Measurements from ENCODE around the gene SH3D19. TPM values are rescaled to one million over a fixed set of nuclear protein-coding genes. Genes with fewer than 3 reads are reported as not detected.

Gene SH3D19
- total and polyA plus RNA-seq, 2 experiments from 2014 or later: 28.2 to 54.7 TPM

DNA sequence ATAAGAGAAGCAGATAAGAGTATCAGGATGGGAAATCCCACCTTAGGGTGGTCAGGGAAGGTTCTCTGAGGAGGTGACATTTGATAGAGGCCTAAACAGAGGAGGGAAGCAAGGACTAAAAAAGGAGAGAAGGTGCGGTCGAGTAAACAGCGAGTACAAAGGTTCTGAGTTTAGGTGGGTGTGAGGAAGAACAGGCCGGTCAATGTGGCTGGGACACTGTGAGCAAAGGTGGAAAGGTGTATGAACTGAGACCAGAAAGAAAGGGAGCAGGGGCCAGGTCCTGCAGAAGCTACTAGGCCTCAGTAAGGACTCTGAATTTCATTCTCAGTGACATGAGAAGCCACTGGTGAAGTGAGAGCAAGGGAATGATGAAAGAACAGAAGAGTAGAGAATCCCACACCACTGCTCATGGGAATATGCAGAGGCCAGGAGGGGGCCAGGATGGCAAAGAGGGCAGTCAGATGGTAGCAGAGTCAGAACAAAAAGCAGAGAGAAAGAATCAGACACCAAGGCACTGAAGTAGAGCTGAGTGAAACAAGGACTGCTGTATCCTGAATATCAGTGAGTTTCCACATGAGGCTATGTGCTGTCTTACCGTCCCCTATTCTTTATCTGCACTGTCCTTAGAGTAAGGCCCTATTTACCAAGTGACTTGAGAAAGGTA, 30.4 kb downstream of the SH3D19 start:
- 90% methylated on average over 5 of the region's 5 CpGs for WGBS (ENCODE audit: low lambda C conversion rate, missing lambda C conversion rate)
- Histone ChIP-seq H3K36me3 (replicated peaks; ENCODE audit: insufficient read depth, low read depth) (no peaks in the 10 kb centered on the region), H2AFZ (no peak overlapping the region), H3K9me2 (replicated peaks; ENCODE audit: insufficient read depth) (no peaks in the 10 kb centered on the region), H3K4me2 (no peak overlapping the region), H4K20me1 (ENCODE audit: insufficient read depth, poor library complexity, severe bottlenecking) (peaks cover 3% of the 10 kb centered on the region), H3K4me1 (ENCODE audit: insufficient read depth) (no peaks in the 10 kb centered on the region), H3K9me3 (ENCODE audit: low read depth) (no peaks in the 10 kb centered on the region), H3K79me2 (peaks cover 89% of the 10 kb centered on the region), H3K27me3 (no peaks in the 10 kb centered on the region), H3K27ac (peak overlapping the region; percentile 63), H3K4me3 (no peak overlapping the region)
- TF ChIP-seq EZH2phosphoT487 (IDR thresholded peaks at IDR 0.05; ENCODE audit: low read depth, severe bottlenecking, unreplicated experiment) (no peak), EZH2 (IDR thresholded peaks at IDR 0.05; ENCODE audit: borderline replicate concordance) (no peak)
- TF ChIP-seq, protein P1, sequence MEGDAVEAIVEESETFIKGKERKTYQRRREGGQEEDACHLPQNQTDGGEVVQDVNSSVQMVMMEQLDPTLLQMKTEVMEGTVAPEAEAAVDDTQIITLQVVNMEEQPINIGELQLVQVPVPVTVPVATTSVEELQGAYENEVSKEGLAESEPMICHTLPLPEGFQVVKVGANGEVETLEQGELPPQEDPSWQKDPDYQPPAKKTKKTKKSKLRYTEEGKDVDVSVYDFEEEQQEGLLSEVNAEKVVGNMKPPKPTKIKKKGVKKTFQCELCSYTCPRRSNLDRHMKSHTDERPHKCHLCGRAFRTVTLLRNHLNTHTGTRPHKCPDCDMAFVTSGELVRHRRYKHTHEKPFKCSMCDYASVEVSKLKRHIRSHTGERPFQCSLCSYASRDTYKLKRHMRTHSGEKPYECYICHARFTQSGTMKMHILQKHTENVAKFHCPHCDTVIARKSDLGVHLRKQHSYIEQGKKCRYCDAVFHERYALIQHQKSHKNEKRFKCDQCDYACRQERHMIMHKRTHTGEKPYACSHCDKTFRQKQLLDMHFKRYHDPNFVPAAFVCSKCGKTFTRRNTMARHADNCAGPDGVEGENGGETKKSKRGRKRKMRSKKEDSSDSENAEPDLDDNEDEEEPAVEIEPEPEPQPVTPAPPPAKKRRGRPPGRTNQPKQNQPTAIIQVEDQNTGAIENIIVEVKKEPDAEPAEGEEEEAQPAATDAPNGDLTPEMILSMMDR (IDR thresholded peaks at IDR 0.05; ENCODE audit: poor library complexity): no peak
- no peak for DNase-seq (ENCODE audit: low spot score)

DNA sequence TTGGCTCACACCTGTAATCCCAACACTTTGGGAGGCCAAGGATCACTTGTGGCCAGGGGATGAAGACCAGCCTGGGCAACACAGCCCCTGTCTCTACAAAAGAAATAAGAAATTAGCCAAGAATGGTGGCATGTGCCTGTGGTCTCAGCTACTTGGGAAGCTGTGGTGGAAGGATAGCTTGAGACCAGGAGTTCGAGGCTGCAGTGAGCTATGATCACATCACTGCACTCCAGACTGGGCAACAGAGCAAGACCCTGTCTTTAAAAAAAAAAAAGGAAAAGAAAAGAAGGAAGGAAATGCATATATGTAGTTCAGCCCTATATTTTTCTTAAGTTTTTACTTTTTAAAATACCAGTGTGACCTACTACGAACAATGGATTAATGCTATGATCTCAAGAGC, 33.4 kb downstream of the SH3D19 start:
- Histone ChIP-seq H3K79me2 (peaks cover 90% of the 10 kb centered on the region), H3K36me3 (replicated peaks; ENCODE audit: insufficient read depth, low read depth) (no peaks in the 10 kb centered on the region), H3K4me2 (no peak overlapping the region), H3K27me3 (no peaks in the 10 kb centered on the region), H3K9me3 (ENCODE audit: low read depth) (no peaks in the 10 kb centered on the region), H2AFZ (no peak overlapping the region), H3K4me3 (no peak overlapping the region), H4K20me1 (ENCODE audit: insufficient read depth, poor library complexity, severe bottlenecking) (peaks cover 3% of the 10 kb centered on the region), H3K27ac (no peak overlapping the region), H3K9me2 (replicated peaks; ENCODE audit: insufficient read depth) (no peaks in the 10 kb centered on the region), H3K4me1 (ENCODE audit: insufficient read depth) (no peaks in the 10 kb centered on the region)
- DNase-seq (ENCODE audit: low spot score): no peak
- TF ChIP-seq EZH2phosphoT487 (IDR thresholded peaks at IDR 0.05; ENCODE audit: low read depth, severe bottlenecking, unreplicated experiment) (no peak), EZH2 (IDR thresholded peaks at IDR 0.05; ENCODE audit: borderline replicate concordance) (no peak)
- TF ChIP-seq, protein P1 (IDR thresholded peaks at IDR 0.05; ENCODE audit: poor library complexity): no peak
- WGBS (ENCODE audit: low lambda C conversion rate, missing lambda C conversion rate): 96% methylated on average over 2 of the region's 2 CpGs

DNA sequence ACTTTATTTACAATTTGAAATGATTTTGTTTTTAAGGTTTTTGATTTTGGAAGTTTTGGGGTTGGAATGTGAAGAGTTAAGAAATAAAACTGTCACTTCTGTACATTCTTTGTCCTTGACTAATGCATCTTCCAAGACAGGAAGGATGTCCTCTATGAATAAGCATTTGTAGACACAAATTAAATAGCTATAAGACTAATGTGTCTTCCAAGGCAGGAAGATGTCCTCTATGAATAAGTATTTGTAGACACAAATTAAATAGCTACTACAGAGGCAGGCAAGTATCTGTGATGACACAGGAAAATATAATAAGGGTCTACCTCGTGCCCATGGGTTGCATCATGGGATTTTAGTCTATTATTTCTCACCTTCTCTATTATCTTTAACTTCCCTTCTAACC, 33.9 kb downstream of the SH3D19 start:
- DNase-seq (ENCODE audit: low spot score): no peak
- WGBS (ENCODE audit: low lambda C conversion rate, missing lambda C conversion rate): 88% methylated on average over 1 of the region's 1 CpG
- no peak overlapping the region for H2AFZ ChIP-seq
- no peak overlapping the region for H3K4me2 ChIP-seq
- TF ChIP-seq, protein P1 (IDR thresholded peaks at IDR 0.05; ENCODE audit: poor library complexity): no peak
- TF ChIP-seq EZH2 (IDR thresholded peaks at IDR 0.05; ENCODE audit: borderline replicate concordance) (no peak), EZH2phosphoT487 (IDR thresholded peaks at IDR 0.05; ENCODE audit: low read depth, severe bottlenecking, unreplicated experiment) (no peak)
- H3K4me3 ChIP-seq: no peak overlapping the region
- peaks cover 90% of the 10 kb centered on the region for H3K79me2 ChIP-seq
- H3K27me3 ChIP-seq: no peaks in the 10 kb centered on the region
- no peak overlapping the region for H3K27ac ChIP-seq
- H3K9me2 ChIP-seq (replicated peaks; ENCODE audit: insufficient read depth): no peaks in the 10 kb centered on the region
- H3K9me3 ChIP-seq (ENCODE audit: low read depth): no peaks in the 10 kb centered on the region
- H3K4me1 ChIP-seq (ENCODE audit: insufficient read depth): no peaks in the 10 kb centered on the region
- peaks cover 3% of the 10 kb centered on the region for H4K20me1 ChIP-seq (ENCODE audit: insufficient read depth, poor library complexity, severe bottlenecking)
- no peaks in the 10 kb centered on the region for H3K36me3 ChIP-seq (replicated peaks; ENCODE audit: insufficient read depth, low read depth)

Data from hepatocyte (in vitro differentiated cells).